ENCODE results near the gene INTS11.

The INTS11 gene

DNA sequence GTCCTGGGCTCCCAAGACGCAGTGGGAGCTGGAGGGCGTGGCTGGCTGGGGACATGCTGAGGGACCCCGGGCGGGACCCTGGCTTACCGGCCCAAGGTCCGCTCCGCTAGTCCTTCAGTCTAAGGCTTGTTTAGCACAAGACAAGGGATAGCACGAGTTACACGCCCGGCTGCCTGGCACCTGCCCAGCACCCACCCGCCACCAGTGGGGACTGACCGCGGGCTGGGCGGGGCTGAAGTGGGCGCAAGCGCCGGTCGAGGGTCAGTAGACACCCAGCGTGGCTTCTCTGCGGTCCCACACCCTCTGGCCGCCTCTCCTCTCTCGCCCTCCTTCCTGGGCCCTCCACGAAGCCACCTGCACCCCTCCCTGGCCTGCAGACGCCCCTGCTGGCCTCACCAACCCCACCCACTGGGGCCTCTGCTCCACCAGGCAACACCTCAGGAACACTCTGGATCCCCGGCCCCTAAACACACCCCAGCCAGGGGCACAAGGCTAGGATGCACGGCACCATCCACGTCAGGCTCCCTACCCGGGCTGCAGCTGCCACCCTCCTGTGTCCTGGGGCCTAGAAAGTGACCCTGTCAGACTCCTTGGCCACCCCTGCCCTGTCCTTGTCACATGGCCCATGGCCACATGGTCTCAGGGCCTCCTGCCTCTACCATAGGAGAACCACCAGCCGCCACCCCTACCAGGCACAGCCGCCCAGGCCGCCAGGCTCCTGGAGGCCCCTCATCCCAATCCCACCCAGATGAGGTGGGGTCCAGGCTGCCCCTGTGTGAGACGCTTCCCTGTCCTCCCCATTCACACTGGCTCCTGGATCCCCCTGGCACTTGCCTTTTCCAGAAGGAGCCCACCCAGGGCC is 12.7 kb upstream of the INTS11 start:
- DNase-seq (ENCODE audit: low read depth in 1 of 2, low spot score in 1 of 2) = no peak
- no peak for TF ChIP-seq JUND (IDR thresholded peaks at IDR 0.05; ENCODE audit: low read depth)
- in situ Hi-C loops (cut with HindIII; ENCODE audit: low pct_unique_long_range_greater_than_20kb, low sequenced_read_pairs) = no loop called here

GRCh38 chr1:1336446-1336845 is 12.0 kb upstream of the INTS11 start:
- DNase-seq (ENCODE audit: low read depth in 1 of 2, low spot score in 1 of 2) = no peak
- in situ Hi-C loops (cut with HindIII; ENCODE audit: low pct_unique_long_range_greater_than_20kb, low sequenced_read_pairs) = no loop called here
- TF ChIP-seq JUND (IDR thresholded peaks at IDR 0.05; ENCODE audit: low read depth) = no peak

DNA sequence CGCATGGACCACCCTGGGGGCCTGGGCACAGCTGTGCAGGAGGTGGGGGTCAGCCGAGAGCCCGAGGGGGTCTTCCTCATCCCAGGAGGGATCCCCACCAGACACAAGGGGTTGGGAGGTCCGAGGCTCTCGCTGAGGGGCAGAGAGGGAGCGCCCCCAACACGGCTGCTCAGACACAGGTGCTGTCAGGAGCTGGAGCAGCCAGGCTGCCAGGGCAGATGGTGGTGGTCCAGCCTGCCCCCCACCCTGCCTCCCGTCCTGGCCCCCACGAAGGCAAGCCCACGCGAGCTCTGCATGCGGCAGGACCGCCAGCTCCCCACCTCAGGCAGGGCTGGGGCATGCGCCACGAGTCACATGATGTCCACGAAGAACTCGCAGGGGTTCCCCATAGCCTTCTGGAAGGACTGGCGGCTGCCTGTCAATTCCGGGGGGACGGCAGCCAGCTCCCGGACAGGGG is 11.4 kb upstream of the INTS11 start:
- TF ChIP-seq JUND (IDR thresholded peaks at IDR 0.05; ENCODE audit: low read depth) = no peak
- in situ Hi-C loops (cut with HindIII; ENCODE audit: low pct_unique_long_range_greater_than_20kb, low sequenced_read_pairs) = no loop called here
- DNase-seq (ENCODE audit: low read depth in 1 of 2, low spot score in 1 of 2) = no peak

DNA sequence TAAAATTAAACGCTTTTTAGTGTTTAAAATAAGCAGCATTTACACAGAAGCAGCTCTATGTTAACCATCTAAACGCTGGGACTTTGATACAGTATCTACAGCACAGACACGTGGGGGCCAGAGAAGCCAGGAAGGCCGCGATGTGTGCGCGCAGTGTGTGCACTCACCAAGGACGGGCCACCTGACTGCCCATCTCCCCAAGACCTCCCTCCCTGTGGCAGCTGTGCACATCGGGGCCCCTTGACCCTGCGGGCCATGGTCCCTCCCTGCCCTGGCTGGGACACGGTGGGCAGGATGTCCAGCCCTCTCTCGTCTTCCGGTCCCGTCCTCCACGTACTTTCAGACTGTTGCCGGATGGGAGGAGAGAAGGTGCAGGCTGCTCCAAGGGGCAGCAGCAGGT is 10.8 kb upstream of the INTS11 start:
- TF ChIP-seq JUND (IDR thresholded peaks at IDR 0.05; ENCODE audit: low read depth) = no peak
- in situ Hi-C loops (cut with HindIII; ENCODE audit: low pct_unique_long_range_greater_than_20kb, low sequenced_read_pairs) = no loop called here

DNA sequence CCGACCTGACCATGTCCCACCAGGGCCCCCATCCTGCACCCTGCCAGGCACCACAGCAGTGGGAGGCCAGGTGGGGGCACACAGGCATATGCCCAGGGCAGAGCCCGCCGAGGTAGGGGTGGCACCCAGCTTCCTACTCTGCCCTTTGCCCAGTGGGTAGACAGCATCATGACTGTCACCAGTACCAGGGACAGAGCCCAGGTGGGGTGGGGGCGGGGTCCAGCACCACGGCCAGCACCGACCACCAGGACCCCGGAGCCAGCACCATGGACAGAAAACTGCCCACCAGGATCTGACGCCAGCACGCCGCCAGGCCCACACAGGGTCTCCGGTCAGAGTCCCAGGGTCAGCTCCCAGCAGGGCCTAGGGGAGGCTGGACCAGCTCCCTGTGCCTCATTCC is 10.4 kb upstream of the INTS11 start:
- no peak for DNase-seq (ENCODE audit: low read depth in 1 of 2, low spot score in 1 of 2)
- in situ Hi-C loops (cut with HindIII; ENCODE audit: low pct_unique_long_range_greater_than_20kb, low sequenced_read_pairs) = no loop called here
- TF ChIP-seq JUND (IDR thresholded peaks at IDR 0.05; ENCODE audit: low read depth) = no peak

More for the DNA sequence above, 10.8 kb upstream of the INTS11 start:
- DNase-seq (ENCODE audit: low read depth in 1 of 2, low spot score in 1 of 2) = no peak

- TF ChIP-seq JUND (IDR thresholded peaks at IDR 0.05; ENCODE audit: low read depth) = no peak
- in situ Hi-C loops (cut with HindIII; ENCODE audit: low pct_unique_long_range_greater_than_20kb, low sequenced_read_pairs) = no loop called here
- DNase-seq (ENCODE audit: low read depth in 1 of 2, low spot score in 1 of 2) = no peak
Measured at GRCh38 chr1:1333551-1334241, 9.2 kb upstream of the INTS11 start.

DNA sequence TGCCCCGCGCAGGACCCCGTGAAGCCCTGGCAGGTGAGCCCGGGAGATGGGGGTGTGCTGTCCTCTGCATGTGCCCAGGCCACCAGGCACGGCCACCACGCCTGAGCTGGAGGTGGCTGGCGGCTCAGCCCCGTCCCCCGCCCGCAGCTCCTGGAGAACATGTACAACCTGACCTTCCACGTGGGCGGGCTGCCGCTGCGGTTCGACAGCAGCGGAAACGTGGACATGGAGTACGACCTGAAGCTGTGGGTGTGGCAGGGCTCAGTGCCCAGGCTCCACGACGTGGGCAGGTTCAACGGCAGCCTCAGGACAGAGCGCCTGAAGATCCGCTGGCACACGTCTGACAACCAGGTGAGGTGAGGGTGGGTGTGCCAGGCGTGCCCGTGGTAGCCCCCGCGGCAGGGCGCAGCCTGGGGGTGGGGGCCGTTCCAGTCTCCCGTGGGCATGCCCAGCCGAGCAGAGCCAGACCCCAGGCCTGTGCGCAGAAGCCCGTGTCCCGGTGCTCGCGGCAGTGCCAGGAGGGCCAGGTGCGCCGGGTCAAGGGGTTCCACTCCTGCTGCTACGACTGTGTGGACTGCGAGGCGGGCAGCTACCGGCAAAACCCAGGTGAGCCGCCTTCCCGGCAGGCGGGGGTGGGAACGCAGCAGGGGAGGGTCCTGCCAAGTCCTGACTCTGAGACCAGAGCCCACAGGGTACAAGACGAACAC is 8.5 kb upstream of the INTS11 start:
- no peak for DNase-seq (ENCODE audit: low read depth in 1 of 2, low spot score in 1 of 2)
- TF ChIP-seq JUND (IDR thresholded peaks at IDR 0.05; ENCODE audit: low read depth) = no peak
- in situ Hi-C loops (cut with HindIII; ENCODE audit: low pct_unique_long_range_greater_than_20kb, low sequenced_read_pairs) = no loop called here

DNA sequence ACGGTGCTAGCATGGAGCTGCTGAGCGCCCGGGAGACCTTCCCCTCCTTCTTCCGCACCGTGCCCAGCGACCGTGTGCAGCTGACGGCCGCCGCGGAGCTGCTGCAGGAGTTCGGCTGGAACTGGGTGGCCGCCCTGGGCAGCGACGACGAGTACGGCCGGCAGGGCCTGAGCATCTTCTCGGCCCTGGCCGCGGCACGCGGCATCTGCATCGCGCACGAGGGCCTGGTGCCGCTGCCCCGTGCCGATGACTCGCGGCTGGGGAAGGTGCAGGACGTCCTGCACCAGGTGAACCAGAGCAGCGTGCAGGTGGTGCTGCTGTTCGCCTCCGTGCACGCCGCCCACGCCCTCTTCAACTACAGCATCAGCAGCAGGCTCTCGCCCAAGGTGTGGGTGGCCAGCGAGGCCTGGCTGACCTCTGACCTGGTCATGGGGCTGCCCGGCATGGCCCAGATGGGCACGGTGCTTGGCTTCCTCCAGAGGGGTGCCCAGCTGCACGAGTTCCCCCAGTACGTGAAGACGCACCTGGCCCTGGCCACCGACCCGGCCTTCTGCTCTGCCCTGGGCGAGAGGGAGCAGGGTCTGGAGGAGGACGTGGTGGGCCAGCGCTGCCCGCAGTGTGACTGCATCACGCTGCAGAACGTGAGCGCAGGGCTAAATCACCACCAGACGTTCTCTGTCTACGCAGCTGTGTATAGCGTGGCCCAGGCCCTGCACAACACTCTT is 7.7 kb upstream of the INTS11 start:
- in situ Hi-C loops (cut with HindIII; ENCODE audit: low pct_unique_long_range_greater_than_20kb, low sequenced_read_pairs) = no loop called here
- no peak for TF ChIP-seq JUND (IDR thresholded peaks at IDR 0.05; ENCODE audit: low read depth)
- no peak for DNase-seq (ENCODE audit: low read depth in 1 of 2, low spot score in 1 of 2)

DNA sequence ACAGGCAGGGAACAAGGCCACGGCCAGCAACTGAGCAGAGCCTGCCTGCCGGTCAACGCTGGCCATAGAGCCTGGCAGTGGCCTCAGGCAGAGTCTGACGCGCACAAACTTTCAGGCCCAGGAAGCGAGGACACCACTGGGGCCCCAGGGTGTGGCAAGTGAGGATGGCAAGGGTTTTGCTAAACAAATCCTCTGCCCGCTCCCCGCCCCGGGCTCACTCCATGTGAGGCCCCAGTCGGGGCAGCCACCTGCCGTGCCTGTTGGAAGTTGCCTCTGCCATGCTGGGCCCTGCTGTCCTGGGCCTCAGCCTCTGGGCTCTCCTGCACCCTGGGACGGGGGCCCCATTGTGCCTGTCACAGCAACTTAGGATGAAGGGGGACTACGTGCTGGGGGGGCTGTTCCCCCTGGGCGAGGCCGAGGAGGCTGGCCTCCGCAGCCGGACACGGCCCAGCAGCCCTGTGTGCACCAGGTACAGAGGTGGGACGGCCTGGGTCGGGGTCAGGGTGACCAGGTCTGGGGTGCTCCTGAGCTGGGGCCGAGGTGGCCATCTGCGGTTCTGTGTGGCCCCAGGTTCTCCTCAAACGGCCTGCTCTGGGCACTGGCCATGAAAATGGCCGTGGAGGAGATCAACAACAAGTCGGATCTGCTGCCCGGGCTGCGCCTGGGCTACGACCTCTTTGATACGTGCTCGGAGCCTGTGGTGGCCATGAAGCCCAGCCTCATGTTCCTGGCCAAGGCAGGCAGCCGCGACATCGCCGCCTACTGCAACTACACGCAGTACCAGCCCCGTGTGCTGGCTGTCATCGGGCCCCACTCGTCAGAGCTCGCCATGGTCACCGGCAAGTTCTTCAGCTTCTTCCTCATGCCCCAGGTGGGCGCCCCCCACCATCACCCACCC is 6.9 kb upstream of the INTS11 start, which contains the start of gene TAS1R3:
Gene TAS1R3, plus strand, starts transcription at position 213 of the 898 bp plus-strand sequence. Its CDS starts 66 bp downstream, at position 279.
- in situ Hi-C loops (cut with HindIII; ENCODE audit: low pct_unique_long_range_greater_than_20kb, low sequenced_read_pairs) = no loop called here
- TF ChIP-seq JUND (IDR thresholded peaks at IDR 0.05; ENCODE audit: low read depth) = no peak
- no peak for DNase-seq (ENCODE audit: low read depth in 1 of 2, low spot score in 1 of 2)

DNA sequence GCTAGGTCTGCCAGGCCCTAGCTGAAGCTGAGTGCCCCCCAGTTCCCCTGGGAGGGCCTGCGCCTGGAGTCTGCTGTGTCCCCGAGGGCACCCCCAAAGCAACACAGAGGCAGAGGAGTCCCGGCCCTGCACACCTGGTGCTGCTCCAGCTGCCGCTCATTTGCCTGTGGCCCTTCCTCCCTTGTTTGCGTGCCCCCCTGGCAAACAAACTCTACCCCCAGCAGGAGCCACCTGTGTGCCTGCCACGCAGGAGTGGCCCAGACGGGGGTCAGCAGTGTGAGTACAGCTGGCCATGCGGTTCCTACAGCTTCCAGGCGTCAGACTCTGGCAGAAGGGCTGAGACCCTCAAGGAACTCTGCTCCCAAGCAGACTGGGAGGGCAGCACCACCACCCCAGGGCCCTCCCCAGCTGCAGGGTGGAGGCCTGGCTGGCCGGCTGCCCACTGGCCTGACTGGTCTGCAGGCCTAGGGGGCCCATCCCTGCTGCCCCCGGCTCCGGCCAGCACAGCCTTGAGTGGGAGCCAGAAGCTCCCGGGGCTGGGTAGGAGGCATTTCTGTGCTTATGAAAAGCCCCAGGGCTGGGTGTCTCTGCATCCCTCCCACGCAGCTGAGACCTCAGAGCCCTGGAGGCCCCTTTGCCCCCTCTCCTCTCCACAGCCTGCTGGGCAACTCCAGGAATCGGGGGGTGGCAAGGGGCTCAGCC is 6.1 kb upstream of the INTS11 start:
- in situ Hi-C loops (cut with HindIII; ENCODE audit: low pct_unique_long_range_greater_than_20kb, low sequenced_read_pairs) = no loop called here
- no peak for TF ChIP-seq JUND (IDR thresholded peaks at IDR 0.05; ENCODE audit: low read depth)
- DNase-seq (ENCODE audit: low read depth in 1 of 2, low spot score in 1 of 2) = no peak
